Thyroid gland (tissue), 4 donors: ENCODE results near the gene NABP1. TPM values are rescaled to one million over a fixed set of nuclear protein-coding genes. Genes with fewer than 3 reads are reported as not detected.

Experiments
- DNase-seq, 2 donors: peaks; one replicate each; pipeline ENCODE4 v3.0.0-alpha.2; 2019
- H3K27ac ChIP-seq, 3 donors: fragments of 200-600 bp; sonication (generic); 1 replicate in 2 of 3; 2 replicates in 1 of 3; pipeline ENCODE4 v1.5.1; 2016 to 2019; ENCODE audit warnings: mild to moderate bottlenecking in 1 of 3, moderate library complexity in 1 of 3
- H3K27me3 ChIP-seq: fragments of 200-600 bp; sonication (generic); one replicate; pipeline ENCODE4 v1.5.1; 2019
- H3K36me3 ChIP-seq, 2 donors: fragments of 200-600 bp; sonication (generic); one replicate each; pipeline ENCODE4 v1.5.1; 2016 to 2019
- H3K4me1 ChIP-seq, 2 donors: fragments of 200-600 bp; sonication (generic); one replicate each; pipeline ENCODE4 v1.5.1; 2017 to 2019
- H3K4me3 ChIP-seq, 3 donors: fragments of 200-600 bp; sonication (generic); replicated peaks in 1 of 3; 1 replicate in 2 of 3; 2 replicates in 1 of 3; pipeline ENCODE4 v1.5.1; 2016; ENCODE audit warnings: mild to moderate bottlenecking in 1 of 3
- H3K9me3 ChIP-seq: fragments of 200-600 bp; sonication (generic); one replicate; pipeline ENCODE4 v1.5.1; 2017
- POLR2A ChIP-seq, 2 donors: fragments of 450-650 bp; IDR thresholded peaks; one replicate each; pipeline ENCODE4 v1.6.1; 2017; ENCODE audit warnings: antibody characterized with exemption in 2 of 2, mild to moderate bottlenecking in 2 of 2, moderate library complexity in 1 of 2
- WGBS, 2 donors: methylation state at CpG; one replicate each; pipeline ENCODE4 v1.1.5; 2017; 5-methylcytosine and 5-hydroxymethylcytosine counted together
- intact Hi-C: fragments of 100-400 bp; cut with DNase I; formaldehyde crosslinking; loops from one replicate; pipeline ENCODE4 v1.15.1; 2023
- total RNA-seq, 4 donors: library from RNA; depleted of rRNA; stranded (reverse); fragments of >200 nt; gene quantifications; one replicate each; pipeline ENCODE4 v1.2.3, GENCODE V29; 2016
- TF ChIP-seq, protein P1 (sequence below), 6 experiments: fragments of 200-600 bp in 3 of 6; fragments of 450-650 bp in 3 of 6; sonication (generic) in 3 of 6; IDR thresholded peaks; one replicate each; pipeline ENCODE4 v1.5.1; 2016 to 2019; ENCODE audit warnings: antibody characterized with exemption in 6 of 6, mild to moderate bottlenecking in 2 of 6, inconsistent platforms in 1 of 6, moderate library complexity in 1 of 6

NABP1 gene
- total RNA-seq, 4 donors from 2014 or later, result 5.7 to 28.6 (median 7.9) TPM

GRCh38 chr2:191693778-191694177, 15.8 kb downstream of the NABP1 start:
- no peak for DNase-seq
- TF ChIP-seq, protein P1, sequence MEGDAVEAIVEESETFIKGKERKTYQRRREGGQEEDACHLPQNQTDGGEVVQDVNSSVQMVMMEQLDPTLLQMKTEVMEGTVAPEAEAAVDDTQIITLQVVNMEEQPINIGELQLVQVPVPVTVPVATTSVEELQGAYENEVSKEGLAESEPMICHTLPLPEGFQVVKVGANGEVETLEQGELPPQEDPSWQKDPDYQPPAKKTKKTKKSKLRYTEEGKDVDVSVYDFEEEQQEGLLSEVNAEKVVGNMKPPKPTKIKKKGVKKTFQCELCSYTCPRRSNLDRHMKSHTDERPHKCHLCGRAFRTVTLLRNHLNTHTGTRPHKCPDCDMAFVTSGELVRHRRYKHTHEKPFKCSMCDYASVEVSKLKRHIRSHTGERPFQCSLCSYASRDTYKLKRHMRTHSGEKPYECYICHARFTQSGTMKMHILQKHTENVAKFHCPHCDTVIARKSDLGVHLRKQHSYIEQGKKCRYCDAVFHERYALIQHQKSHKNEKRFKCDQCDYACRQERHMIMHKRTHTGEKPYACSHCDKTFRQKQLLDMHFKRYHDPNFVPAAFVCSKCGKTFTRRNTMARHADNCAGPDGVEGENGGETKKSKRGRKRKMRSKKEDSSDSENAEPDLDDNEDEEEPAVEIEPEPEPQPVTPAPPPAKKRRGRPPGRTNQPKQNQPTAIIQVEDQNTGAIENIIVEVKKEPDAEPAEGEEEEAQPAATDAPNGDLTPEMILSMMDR (IDR thresholded peaks at IDR 0.05), result no peak
- no peak for TF ChIP-seq POLR2A (IDR thresholded peaks at IDR 0.05)
- peaks cover 0 to 9% of the 10 kb centered on the region in 2 donors for H3K4me1 ChIP-seq
- H3K4me3 ChIP-seq, result no peak overlapping the region
- no peaks in the 10 kb centered on the region for H3K27me3 ChIP-seq
- H3K27ac ChIP-seq, result no peak overlapping the region
- intact Hi-C loops, result loop anchor here (5.0 kb wide), 1 partner anchor 136 kb away; no protein-coding TSS in a partner anchor
- H3K9me3 ChIP-seq, result no peaks in the 10 kb centered on the region
- H3K36me3 ChIP-seq, result no peaks in the 10 kb centered on the region
- WGBS, 2 donors, result 93 to 94% methylated on average over 1 of the region's 1 CpG

- no peak for TF ChIP-seq POLR2A (IDR thresholded peaks at IDR 0.05)
- TF ChIP-seq, protein P1 (IDR thresholded peaks at IDR 0.05), result no peak
- intact Hi-C loops, result no loop called here
Observed at GRCh38 chr2:191696001-191696400, 18.1 kb downstream of the NABP1 start.

GRCh38 chr2:191696966-191697365, 19.0 kb downstream of the NABP1 start:
- no peak overlapping the region for H3K27ac ChIP-seq
- no peaks in the 10 kb centered on the region for H3K36me3 ChIP-seq
- intact Hi-C loops, result no loop called here
- no peaks in the 10 kb centered on the region for H3K9me3 ChIP-seq
- TF ChIP-seq, protein P1 (IDR thresholded peaks at IDR 0.05), result no peak
- TF ChIP-seq POLR2A (IDR thresholded peaks at IDR 0.05), result no peak
- H3K27me3 ChIP-seq, result no peaks in the 10 kb centered on the region
- no peak for DNase-seq
- H3K4me1 ChIP-seq, result peaks cover 0 to 4% of the 10 kb centered on the region in 2 donors
- no peak overlapping the region for H3K4me3 ChIP-seq

More at GRCh38 chr2:191696001-191696400, 18.1 kb downstream of the NABP1 start:
- H3K4me3 ChIP-seq, result no peak overlapping the region
- no peak overlapping the region for H3K27ac ChIP-seq
- no peaks in the 10 kb centered on the region for H3K27me3 ChIP-seq
- no peaks in the 10 kb centered on the region for H3K9me3 ChIP-seq
- H3K4me1 ChIP-seq, result peaks cover 0 to 4% of the 10 kb centered on the region in 2 donors
- peak; percentile 48 to 52 for DNase-seq
- H3K36me3 ChIP-seq, result no peaks in the 10 kb centered on the region

DNA sequence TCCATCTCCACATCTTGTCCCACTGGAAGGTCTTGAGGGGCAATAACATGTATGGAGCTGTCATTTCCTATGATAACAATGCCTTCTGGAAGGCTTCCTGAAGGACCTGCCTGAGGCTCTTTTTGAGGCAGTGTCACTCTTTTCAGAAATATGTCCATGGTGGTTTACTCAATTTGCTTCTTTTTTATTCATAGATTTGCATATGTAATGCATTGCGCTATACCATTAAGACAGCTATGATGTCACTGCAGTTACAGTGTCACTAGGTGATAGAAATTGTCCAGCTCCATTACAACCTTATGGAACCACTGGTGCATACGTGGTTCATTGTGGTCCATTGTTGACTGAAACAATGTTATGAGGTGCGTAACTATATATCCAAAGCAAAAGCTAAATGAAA, 19.9 kb downstream of the NABP1 start:
- TF ChIP-seq POLR2A (IDR thresholded peaks at IDR 0.05), result no peak
- TF ChIP-seq, protein P1 (IDR thresholded peaks at IDR 0.05), result no peak
- no peaks in the 10 kb centered on the region for H3K9me3 ChIP-seq
- intact Hi-C loops, result no loop called here
- H3K27me3 ChIP-seq, result no peaks in the 10 kb centered on the region
- 93 to 97% methylated on average over 3 of the region's 3 CpGs for WGBS, 2 donors
- no peaks in the 10 kb centered on the region for H3K36me3 ChIP-seq
- no peak overlapping the region for H3K27ac ChIP-seq
- no peak overlapping the region for H3K4me3 ChIP-seq
- H3K4me1 ChIP-seq, result peaks cover 0 to 4% of the 10 kb centered on the region in 2 donors
- DNase-seq, result no peak

- Histone ChIP-seq H3K9me3 (no peaks in the 10 kb centered on the region), H3K4me1 (peaks cover 0 to 4% of the 10 kb centered on the region in 2 donors), H3K36me3 (no peaks in the 10 kb centered on the region), H3K4me3 (no peak overlapping the region), H3K27me3 (no peaks in the 10 kb centered on the region), H3K27ac (no peak overlapping the region)
- WGBS, 2 donors, result 71 to 85% methylated on average over 10 of the region's 10 CpGs
- intact Hi-C loops, result no loop called here
- no peak for DNase-seq
- TF ChIP-seq POLR2A (IDR thresholded peaks at IDR 0.05), result no peak
- TF ChIP-seq, protein P1 (IDR thresholded peaks at IDR 0.05), result no peak
Observed at GRCh38 chr2:191699341-191699945, 21.5 kb downstream of the NABP1 start.
